NT2/D1 (cell line): ENCODE data around the gene ZYX.

Experiments
- SUZ12 ChIP-seq: IDR thresholded peaks from 2 replicates; pipeline ENCODE4 v1.6.1; 2011; ENCODE audit not compliant: insufficient read length, insufficient read depth; ENCODE audit errors: extremely low read depth
- YY1 ChIP-seq: IDR thresholded peaks from 2 replicates; pipeline ENCODE4 v1.6.1; 2011; ENCODE audit not compliant: insufficient read length, insufficient read depth
- ZNF274 ChIP-seq: IDR thresholded peaks from 2 replicates; pipeline ENCODE4 v1.6.1; 2011; ENCODE audit warnings: mild to moderate bottlenecking, low read depth, low read length

GRCh38 chr7:143355450-143356385, 25.4 kb upstream of the ZYX start:
- no peak for TF ChIP-seq YY1
- no peak for TF ChIP-seq SUZ12
- no peak for TF ChIP-seq ZNF274
